K562 (cell line): Measurements from ENCODE around the gene GPR107. TPM values are rescaled to one million over a fixed set of nuclear protein-coding genes. Genes with fewer than 3 reads are reported as not detected.
"Not testable (repeated sequence)": the region's sequence is repeated elsewhere in the genome, so short reads cannot be mapped to it uniquely, and the experiment has no call there.

Experiments used
- ATAC-seq: fragments of 200-7000 bp; cut with Tn5 transposase; 3 replicates; pipeline ENCODE4 v1.9.1; 2020; ENCODE audit warnings: moderate library complexity
- BruUV-seq: library from RNA; stranded (reverse); fragments of 400-500 nt; replicated peaks from 2 replicates; lab custom pipeline; 2021; lab: Mats Ljungman, UMichigan
- CTCF ChIA-PET: fragments of 300-600 bp; formaldehyde crosslinking; extraction: SDS; loops from one replicate; lab custom pipeline; 2021; ENCODE audit warnings: low intra/inter-chr PET ratio; lab: Yijun Ruan, JAX
- POLR2A ChIA-PET: fragments of 300-600, 350-650 bp; sonication (Branson Sonifier 250); formaldehyde crosslinking; extraction: SDS; loops from one replicate; lab custom pipeline; 2021; ENCODE audit warnings: antibody characterized with exemption, inconsistent platforms; lab: Yijun Ruan, JAX
- DNase-seq, 4 experiments: peaks; one replicate each; pipeline versions ENCODE4 v3.0.0 to v3.0.0-alpha.2; 2011 to 2018; ENCODE audit warnings: low spot score in 3 of 4, mixed read lengths in 3 of 4; ENCODE audit errors: extremely low read depth in 1 of 4
- FAIRE-seq: peaks from 2 replicates; lab custom pipeline; 2011; peaks lifted over from hg19 to GRCh38; lab: Jason Lieb, UNC
- H2AFZ ChIP-seq: 2 replicates; pipeline ENCODE4 v1.6.0; 2011; ENCODE audit warnings: low read depth, low read length, control low read depth, inconsistent platforms
- H3K27ac ChIP-seq: fragments of 200-600 bp; 3 replicates; pipeline ENCODE4 v1.8.0; 2011; ENCODE audit warnings: low read depth, mild to moderate bottlenecking, control low read depth, inconsistent platforms, low read length, moderate library complexity, mixed read lengths; ENCODE audit errors: extremely low read depth
- H3K27me3 ChIP-seq, 2 experiments: fragments of 300-600 bp in 1 of 2; 2 replicates in 1 of 2; 3 replicates in 1 of 2; pipeline versions ENCODE4 v1.6.0 to v1.8.0; 2011; ENCODE audit warnings: inconsistent platforms in 2 of 2, low read length in 2 of 2, mild to moderate bottlenecking in 1 of 2, mixed read lengths in 1 of 2, moderate library complexity in 1 of 2; ENCODE audit not compliant: control insufficient read depth in 2 of 2, insufficient read depth in 2 of 2
- H3K36me3 ChIP-seq: fragments of 300-600 bp; 3 replicates; pipeline ENCODE4 v1.8.0; 2011; ENCODE audit warnings: mild to moderate bottlenecking, low read length, inconsistent platforms; ENCODE audit not compliant: control insufficient read depth, insufficient read depth
- H3K4me1 ChIP-seq, 2 experiments: fragments of 200-600 bp in 1 of 2; replicated peaks in 1 of 2; 2 replicates in 1 of 2; 3 replicates in 1 of 2; pipeline versions ENCODE4 v1.5.1 to v1.8.0; 2011; ENCODE audit warnings: inconsistent platforms in 2 of 2, low read length in 2 of 2, mild to moderate bottlenecking in 1 of 2, mixed read lengths in 1 of 2, moderate library complexity in 1 of 2; ENCODE audit not compliant: control insufficient read depth in 2 of 2, insufficient read depth in 2 of 2
- H3K4me2 ChIP-seq: 2 replicates; pipeline ENCODE4 v1.6.1; 2011; ENCODE audit warnings: low read length, control low read depth, inconsistent platforms, mixed read lengths; ENCODE audit not compliant: insufficient read depth
- H3K4me3 ChIP-seq: fragments of 200-600 bp; sonication (generic), shearing (Covaris generic); 2 replicates; pipeline ENCODE4 v1.5.1; 2016; ENCODE audit warnings: control low read depth, inconsistent platforms
- H3K79me2 ChIP-seq: fragments of 200-600 bp; 3 replicates; pipeline ENCODE4 v1.8.0; 2011; ENCODE audit warnings: low read length, inconsistent platforms; ENCODE audit not compliant: control insufficient read depth, insufficient read depth
- H3K9ac ChIP-seq, 2 experiments: 2 replicates each; pipeline versions ENCODE4 v1.6.0 to v1.6.1; 2011; ENCODE audit warnings: low read depth in 2 of 2, low read length in 2 of 2, control low read depth in 1 of 2, inconsistent platforms in 1 of 2, mild to moderate bottlenecking in 1 of 2, mixed read lengths in 1 of 2; ENCODE audit not compliant: insufficient read depth in 1 of 2
- H3K9me1 ChIP-seq: one replicate; pipeline ENCODE4 v1.6.0; 2011; ENCODE audit warnings: inconsistent platforms, mild to moderate bottlenecking, low read length, moderate library complexity; ENCODE audit not compliant: control insufficient read depth, insufficient read depth
- H3K9me3 ChIP-seq: replicated peaks from 2 replicates; pipeline ENCODE4 v1.5.1; 2011; ENCODE audit warnings: low read depth, low read length, inconsistent platforms; ENCODE audit not compliant: control insufficient read depth, insufficient read depth
- H4K20me1 ChIP-seq: replicated peaks from 2 replicates; pipeline ENCODE4 v1.6.1; 2011; ENCODE audit warnings: low read length, inconsistent platforms, mixed read lengths; ENCODE audit not compliant: control insufficient read depth, insufficient read depth
- BRD4 ChIP-seq: fragments of 200-600 bp; sonication (generic); IDR thresholded peaks from 2 replicates; pipeline ENCODE4 v1.6.1; 2017; ENCODE audit warnings: inconsistent platforms
- CBX1 ChIP-seq: sonication (generic); IDR thresholded peaks from 2 replicates; pipeline ENCODE4 v1.6.1; 2016; ENCODE audit warnings: antibody characterized with exemption, low read depth, mild to moderate bottlenecking
- CEBPG ChIP-seq, 3 experiments: fragments of 200-800 bp in 1 of 3; sonication (Bioruptor generic) in 1 of 3; sonication (generic) in 1 of 3; formaldehyde crosslinking in 1 of 3; IDR thresholded peaks in 2 of 3; conservative IDR thresholded peaks in 1 of 3; 2 replicates each; pipeline versions ENCODE4 v1.6.1 to v1.8.0; 2016 to 2022; ENCODE audit warnings: missing compliant biosample characterization in 2 of 3, missing genetic modification characterization in 2 of 3, mild to moderate bottlenecking in 1 of 3, missing genetic modification reagents in 1 of 3
- FOXA3 ChIP-seq, 2 experiments: fragments of 450-650 bp in 1 of 2; sonication (generic) in 1 of 2; formaldehyde crosslinking; IDR thresholded peaks in 1 of 2; conservative IDR thresholded peaks in 1 of 2; 2 replicates each; pipeline versions ENCODE4 v1.4.0 to v1.8.0; 2020 to 2022; ENCODE audit warnings: mild to moderate bottlenecking in 2 of 2, missing genetic modification reagents in 1 of 2
- FOXP1 ChIP-seq: sonication (generic); formaldehyde crosslinking; IDR thresholded peaks from 2 replicates; pipeline ENCODE4 v1.8.0; 2022; ENCODE audit warnings: mild to moderate bottlenecking, missing genetic modification reagents
- IRF2 ChIP-seq: sonication (generic); formaldehyde crosslinking; IDR thresholded peaks from 2 replicates; pipeline ENCODE4 v1.8.1; 2022; ENCODE audit warnings: mild to moderate bottlenecking, missing genetic modification reagents
- MAZ ChIP-seq, 2 experiments: fragments of 450-650 bp in 1 of 2; sonication (generic) in 1 of 2; formaldehyde crosslinking; IDR thresholded peaks in 1 of 2; conservative IDR thresholded peaks in 1 of 2; 2 replicates each; pipeline versions ENCODE4 v1.4.0 to v1.5.0; 2020; ENCODE audit warnings: mild to moderate bottlenecking in 1 of 2, missing genetic modification reagents in 1 of 2
- NCOA2 ChIP-seq, 2 experiments: fragments of 450-650 bp; IDR thresholded peaks; 2 replicates each; pipeline ENCODE4 v1.6.1; 2018; ENCODE audit warnings: mild to moderate bottlenecking in 2 of 2, moderate library complexity in 1 of 2; ENCODE audit not compliant: partially characterized antibody in 2 of 2
- WGBS: fragments of 100-300 bp; shearing (Covaris generic); methylation state at CpG from one replicate; pipeline ENCODE4 v1.1.6; 2016; ENCODE audit warnings: low coverage, mixed read lengths; ENCODE audit not compliant: insufficient coverage; ENCODE audit errors: missing lambda C conversion rate; 5-methylcytosine and 5-hydroxymethylcytosine counted together
- in situ Hi-C: fragments of 300-500 bp; cut with MboI; formaldehyde crosslinking; loops from 4 replicates; pipeline ENCODE4 v1.15.0; 2018; ENCODE audit warnings: inconsistent platforms, mixed read lengths
- intact Hi-C: fragments of 100-400 bp; cut with micrococcal nuclease; formaldehyde crosslinking; loops from 2 replicates; pipeline ENCODE4 v1.14.2; 2022
- polyA plus RNA-seq, 8 experiments: library from polyadenylated mRNA; depleted of rRNA in 4 of 8; stranded (reverse) in 5 of 8; unstranded in 3 of 8; fragments of >200 nt; fragmentation: Nextera tagmentation in 2 of 8; fragmentation: Illumina TruSeq in 1 of 8; extraction: Ambion mirVana in 2 of 8; extraction: Trizol in 1 of 8; gene quantifications; 2 replicates each; pipeline versions ENCODE4 v1.2.1 to v1.2.3, GENCODE V29; 2011 to 2014; ENCODE audit warnings: inconsistent platforms in 1 of 8, missing spikeins in 1 of 8
- total RNA-seq, 7 experiments: library from RNA; depleted of rRNA in 6 of 7; stranded (reverse); fragments of >200 nt in 6 of 7; fragmentation: Illumina TruSeq in 2 of 7; extraction: Trizol in 2 of 7; gene quantifications; 2 replicates each; pipeline versions ENCODE4 v1.2.1 to v1.2.3, GENCODE V29; 2011 to 2021; ENCODE audit warnings: low replicate concordance in 1 of 7
- TF ChIP-seq, protein P1 (sequence below): fragments of 450-650 bp; conservative IDR thresholded peaks from 2 replicates; pipeline ENCODE4 v1.6.1; 2016; ENCODE audit warnings: missing genetic modification characterization, low read depth, mild to moderate bottlenecking, control low read depth, missing compliant biosample characterization

GPR107 gene
- total and polyA plus RNA-seq, 9 of the 15 experiments (the other 6 are each of a cell fraction or from before 2014, with no cell fraction given) = 3.2 to 34.6 (median 14.4) TPM

- H3K27me3 ChIP-seq, H3K9ac ChIP-seq, H4K20me1 ChIP-seq, H3K4me2 ChIP-seq, CTCF ChIA-PET, ATAC-seq, H3K27ac ChIP-seq, H3K9me3 ChIP-seq, BruUV-seq, intact Hi-C loops, H3K79me2 ChIP-seq, H2AFZ ChIP-seq, H3K4me1 ChIP-seq, in situ Hi-C loops, H3K36me3 ChIP-seq, FAIRE-seq, H3K9me1 ChIP-seq, H3K4me3 ChIP-seq, DNase-seq: not testable (repeated sequence)
- POLR2A ChIA-PET = interaction anchor here (1.2 kb wide), 1 partner anchor 9 kb away, joined by 3 read pairs; no protein-coding TSS in a partner anchor
- 54% methylated on average over 9 of the region's 10 CpGs for WGBS
Observed at GRCh38 chr9:130009546-130009945, 44.2 kb upstream of the GPR107 start.

GRCh38 chr9:130010151-130010988 is 43.3 kb upstream of the GPR107 start:
- no peak for DNase-seq
- Histone ChIP-seq H2AFZ (no peak overlapping the region), H3K4me1 (no peaks in the 10 kb centered on the region), H3K27ac (no peak overlapping the region), H3K9ac (no peak overlapping the region), H3K4me3 (no peak overlapping the region), H3K9me1 (no peaks in the 10 kb centered on the region), H3K79me2 (no peaks in the 10 kb centered on the region), H3K27me3 (no peaks in the 10 kb centered on the region), H4K20me1 (no peaks in the 10 kb centered on the region), H3K36me3 (no peaks in the 10 kb centered on the region), H3K4me2 (no peak overlapping the region), H3K9me3 (no peaks in the 10 kb centered on the region)
- no peak for FAIRE-seq
- intact Hi-C loops = no loop called here
- BruUV-seq = no TSS peak
- POLR2A ChIA-PET = interaction anchor here (0.6 to 1.2 kb wide), 3 partner anchors 10 to 766 kb away, joined by 3 read pairs; no protein-coding TSS in a partner anchor
- no peak for TF ChIP-seq NCOA2 (IDR thresholded peaks at IDR 0.05; ENCODE audit: partially characterized antibody in 2 of 2)
- TF ChIP-seq FOXP1 (CRISPR knock-in tag) = no peak
- no peak for TF ChIP-seq CBX1
- TF ChIP-seq CEBPG (CRISPR knock-in tag; IDR thresholded peaks at IDR 0.05) = no peak
- no peak for TF ChIP-seq CEBPG (tag; conservative IDR thresholded peaks at IDR 0.05 in 1 of 2, IDR thresholded peaks at IDR 0.05 in 1 of 2)
- TF ChIP-seq BRD4 = no peak
- no peak for TF ChIP-seq IRF2 (CRISPR knock-in tag)
- TF ChIP-seq FOXA3 (CRISPR knock-in tag; conservative IDR thresholded peaks at IDR 0.05 in 1 of 2, IDR thresholded peaks at IDR 0.05 in 1 of 2) = no peak
- TF ChIP-seq, protein P1, sequence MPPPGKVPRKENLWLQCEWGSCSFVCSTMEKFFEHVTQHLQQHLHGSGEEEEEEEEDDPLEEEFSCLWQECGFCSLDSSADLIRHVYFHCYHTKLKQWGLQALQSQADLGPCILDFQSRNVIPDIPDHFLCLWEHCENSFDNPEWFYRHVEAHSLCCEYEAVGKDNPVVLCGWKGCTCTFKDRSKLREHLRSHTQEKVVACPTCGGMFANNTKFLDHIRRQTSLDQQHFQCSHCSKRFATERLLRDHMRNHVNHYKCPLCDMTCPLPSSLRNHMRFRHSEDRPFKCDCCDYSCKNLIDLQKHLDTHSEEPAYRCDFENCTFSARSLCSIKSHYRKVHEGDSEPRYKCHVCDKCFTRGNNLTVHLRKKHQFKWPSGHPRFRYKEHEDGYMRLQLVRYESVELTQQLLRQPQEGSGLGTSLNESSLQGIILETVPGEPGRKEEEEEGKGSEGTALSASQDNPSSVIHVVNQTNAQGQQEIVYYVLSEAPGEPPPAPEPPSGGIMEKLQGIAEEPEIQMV (tag) = no peak
- no peak for TF ChIP-seq MAZ (CRISPR knock-in tag; conservative IDR thresholded peaks at IDR 0.05 in 1 of 2, IDR thresholded peaks at IDR 0.05 in 1 of 2)
- 24% methylated on average over 5 of the region's 5 CpGs for WGBS
- ATAC-seq = no peak
- in situ Hi-C loops = no loop called here
- CTCF ChIA-PET = no interaction called here
